ENCODE measurements around the gene ELP5. TPM values are rescaled to one million over a fixed set of nuclear protein-coding genes. Genes with fewer than 3 reads are reported as not detected.
A peak's percentile ranks its signal among the peaks of the same experiment; 100 is the strongest.

Gene ELP5
- total RNA-seq, 1 experiment from 2014 or later: 20.3 TPM

- intact Hi-C loops (cut with micrococcal nuclease; ENCODE audit: unreplicated experiment): no loop called here
- peaks cover 41% of the 10 kb centered on the region for H3K4me1 Mint-ChIP-seq (ENCODE audit: low read depth, unreplicated experiment)
- no TSS peak for BruUV-seq (replicated peaks)
- no peaks in the 10 kb centered on the region for H3K27me3 Mint-ChIP-seq (ENCODE audit: unreplicated experiment)
- TF ChIP-seq, protein P1, sequence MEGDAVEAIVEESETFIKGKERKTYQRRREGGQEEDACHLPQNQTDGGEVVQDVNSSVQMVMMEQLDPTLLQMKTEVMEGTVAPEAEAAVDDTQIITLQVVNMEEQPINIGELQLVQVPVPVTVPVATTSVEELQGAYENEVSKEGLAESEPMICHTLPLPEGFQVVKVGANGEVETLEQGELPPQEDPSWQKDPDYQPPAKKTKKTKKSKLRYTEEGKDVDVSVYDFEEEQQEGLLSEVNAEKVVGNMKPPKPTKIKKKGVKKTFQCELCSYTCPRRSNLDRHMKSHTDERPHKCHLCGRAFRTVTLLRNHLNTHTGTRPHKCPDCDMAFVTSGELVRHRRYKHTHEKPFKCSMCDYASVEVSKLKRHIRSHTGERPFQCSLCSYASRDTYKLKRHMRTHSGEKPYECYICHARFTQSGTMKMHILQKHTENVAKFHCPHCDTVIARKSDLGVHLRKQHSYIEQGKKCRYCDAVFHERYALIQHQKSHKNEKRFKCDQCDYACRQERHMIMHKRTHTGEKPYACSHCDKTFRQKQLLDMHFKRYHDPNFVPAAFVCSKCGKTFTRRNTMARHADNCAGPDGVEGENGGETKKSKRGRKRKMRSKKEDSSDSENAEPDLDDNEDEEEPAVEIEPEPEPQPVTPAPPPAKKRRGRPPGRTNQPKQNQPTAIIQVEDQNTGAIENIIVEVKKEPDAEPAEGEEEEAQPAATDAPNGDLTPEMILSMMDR (IDR thresholded peaks at IDR 0.05; ENCODE audit: unreplicated experiment): no peak
- peak; percentile 91 for DNase-seq
- H3K27ac Mint-ChIP-seq (ENCODE audit: unreplicated experiment): peak within 1 kb of the TSS; percentile 95
- H3K36me3 Mint-ChIP-seq (ENCODE audit: insufficient read depth, unreplicated experiment): peaks cover 74% of the 10 kb centered on the region
- H3K4me3 Mint-ChIP-seq (ENCODE audit: low read depth, unreplicated experiment): peak within 1 kb of the TSS; percentile 82
- no peaks in the 10 kb centered on the region for H3K9me3 Mint-ChIP-seq (ENCODE audit: low read depth, unreplicated experiment)
- CTCF ChIA-PET: interaction anchor here (0.7 to 1.8 kb wide), 3 partner anchors 14 to 188 kb away, joined by 3 to 5 read pairs (median 3); partner anchors contain the start of genes ACADVL and DLG4
Observed at GRCh38 chr17:7234083-7234951, 17.7 kb upstream of the ELP5 start, which contains the start of gene DVL2. Gene DVL2 (minus strand): TSS chr17:7234517. CDS start chr17:7234262, 255 bp downstream.

- peaks cover 91% of the 10 kb centered on the region for H3K36me3 Mint-ChIP-seq (ENCODE audit: insufficient read depth, unreplicated experiment)
- DNase-seq: no peak
Observed at GRCh38 chr17:7235693-7236665, 16.0 kb upstream of the ELP5 start.

DNA sequence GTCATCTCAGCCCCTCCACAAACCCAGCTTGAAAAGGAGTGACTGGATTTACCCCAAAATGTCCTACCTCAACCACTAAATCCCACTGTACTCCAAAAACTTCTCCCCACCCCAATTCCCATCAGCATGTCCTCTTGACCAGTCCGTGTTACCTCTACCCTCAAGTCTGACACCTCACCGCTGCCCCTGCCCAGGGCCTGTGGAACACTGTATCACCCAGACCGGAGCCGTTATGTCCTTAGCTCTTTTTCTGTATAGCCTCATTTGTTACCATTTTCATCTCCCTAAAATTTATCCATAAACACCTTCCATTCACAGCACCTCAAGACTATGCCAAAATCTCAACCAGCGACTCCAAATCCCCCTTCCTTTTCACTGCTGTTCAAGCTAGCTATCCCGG lies 15.2 kb upstream of the ELP5 start:
- Mint-ChIP-seq H3K36me3 (ENCODE audit: insufficient read depth, unreplicated experiment) (peaks cover 98% of the 10 kb centered on the region), H3K4me1 (ENCODE audit: low read depth, unreplicated experiment) (peaks cover 51% of the 10 kb centered on the region), H3K9me3 (ENCODE audit: low read depth, unreplicated experiment) (no peaks in the 10 kb centered on the region), H3K27me3 (ENCODE audit: unreplicated experiment) (no peaks in the 10 kb centered on the region), H3K27ac (ENCODE audit: unreplicated experiment) (peak overlapping the region; percentile 48), H3K4me3 (ENCODE audit: low read depth, unreplicated experiment) (peak overlapping the region; percentile 85)
- TF ChIP-seq, protein P1 (IDR thresholded peaks at IDR 0.05; ENCODE audit: unreplicated experiment): no peak
- CTCF ChIA-PET: no interaction called here
- no TSS peak for BruUV-seq (replicated peaks)
- DNase-seq: no peak
- intact Hi-C loops (cut with micrococcal nuclease; ENCODE audit: unreplicated experiment): no loop called here

More at GRCh38 chr17:7235693-7236665, 16.0 kb upstream of the ELP5 start:
- Mint-ChIP-seq H3K27ac (ENCODE audit: unreplicated experiment) (no peak overlapping the region), H3K9me3 (ENCODE audit: low read depth, unreplicated experiment) (no peaks in the 10 kb centered on the region), H3K27me3 (ENCODE audit: unreplicated experiment) (no peaks in the 10 kb centered on the region), H3K4me3 (ENCODE audit: low read depth, unreplicated experiment) (peak overlapping the region; percentile 82), H3K4me1 (ENCODE audit: low read depth, unreplicated experiment) (peaks cover 48% of the 10 kb centered on the region)
- TF ChIP-seq, protein P1 (IDR thresholded peaks at IDR 0.05; ENCODE audit: unreplicated experiment): no peak
- intact Hi-C loops (cut with micrococcal nuclease; ENCODE audit: unreplicated experiment): no loop called here
- BruUV-seq (replicated peaks): TSS peak; percentile 3
- CTCF ChIA-PET: no interaction called here

DNA sequence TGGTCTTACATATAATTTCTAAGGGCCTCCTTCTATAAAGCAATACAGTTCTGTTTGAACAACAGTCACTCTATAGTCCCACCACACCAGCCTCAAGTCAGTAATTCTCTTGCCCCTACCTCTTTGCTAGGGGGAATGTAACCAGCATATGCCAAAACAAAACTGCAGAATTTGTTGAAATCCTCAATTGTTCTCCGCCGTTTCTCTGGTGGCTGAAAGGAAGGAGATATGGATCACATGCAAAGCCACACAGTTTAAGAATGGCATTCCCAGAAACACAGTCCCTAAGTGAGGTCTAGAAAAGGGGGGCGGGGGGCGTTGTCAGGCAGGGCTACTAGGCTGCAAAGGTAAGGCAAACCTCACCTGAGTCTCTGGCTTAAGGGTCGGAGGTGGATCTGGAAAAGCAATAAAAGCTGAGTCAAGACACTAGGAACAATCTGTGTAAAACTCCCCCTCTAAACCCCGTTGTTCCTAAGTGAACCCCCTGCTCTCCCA lies 14.7 kb upstream of the ELP5 start:
- Mint-ChIP-seq H3K36me3 (ENCODE audit: insufficient read depth, unreplicated experiment) (peaks cover 98% of the 10 kb centered on the region), H3K27me3 (ENCODE audit: unreplicated experiment) (no peaks in the 10 kb centered on the region), H3K27ac (ENCODE audit: unreplicated experiment) (peak overlapping the region; percentile 48), H3K9me3 (ENCODE audit: low read depth, unreplicated experiment) (no peaks in the 10 kb centered on the region), H3K4me1 (ENCODE audit: low read depth, unreplicated experiment) (peaks cover 46% of the 10 kb centered on the region), H3K4me3 (ENCODE audit: low read depth, unreplicated experiment) (peak overlapping the region; percentile 85)
- BruUV-seq (replicated peaks): no TSS peak
- CTCF ChIA-PET: no interaction called here
- DNase-seq: no peak
- TF ChIP-seq, protein P1 (IDR thresholded peaks at IDR 0.05; ENCODE audit: unreplicated experiment): no peak
- intact Hi-C loops (cut with micrococcal nuclease; ENCODE audit: unreplicated experiment): no loop called here

Measured in Calu3 (cell line).